GM12878 (cell line): Measurements from ENCODE around the gene RBPJL. TPM values are rescaled to one million over a fixed set of nuclear protein-coding genes. Genes with fewer than 3 reads are reported as not detected.

Experiments
- ATAC-seq: fragments of 200-7000 bp; cut with Tn5 transposase; 3 replicates; pipeline ENCODE4 v1.9.1; 2020; ENCODE audit warnings: mild to moderate bottlenecking, moderate library complexity
- BruUV-seq: library from RNA; stranded (reverse); fragments of 400-500 nt; replicated peaks from 2 replicates; lab custom pipeline; 2021; lab: Mats Ljungman, UMichigan
- CTCF ChIA-PET: fragments of 300-600 bp; sonication (Branson Sonifier 250); formaldehyde crosslinking; extraction: SDS; loops from one replicate; lab custom pipeline; 2021; ENCODE audit warnings: inconsistent platforms; lab: Yijun Ruan, JAX
- POLR2A ChIA-PET: fragments of 350-600 bp; formaldehyde crosslinking; extraction: SDS; loops from one replicate; lab custom pipeline; 2021; ENCODE audit warnings: inconsistent platforms; lab: Charles Lee
- RAD21 ChIA-PET: fragments of 300-600 bp; sonication (Branson Sonifier 250); formaldehyde crosslinking; loops from one replicate; lab custom pipeline; 2023; ENCODE audit warnings: antibody characterized with exemption; ENCODE audit not compliant: unreplicated experiment; lab: Charles Lee
- SMC1A ChIA-PET: fragments of 300-600 bp; sonication (Branson Sonifier 250); formaldehyde crosslinking; loops from one replicate; lab custom pipeline; 2023; ENCODE audit not compliant: unreplicated experiment, uncharacterized antibody; lab: Charles Lee
- DNase-seq: peaks from one replicate; pipeline ENCODE4 v3.0.0-alpha.2; 2011; ENCODE audit warnings: low read depth, low spot score
- FAIRE-seq: peaks from 3 replicates; lab custom pipeline; 2011; peaks lifted over from hg19 to GRCh38; lab: Jason Lieb, UNC
- H2AFZ ChIP-seq: 2 replicates; pipeline ENCODE4 v1.6.0; 2011; ENCODE audit warnings: low read depth, low read length, control low read depth; ENCODE audit not compliant: control insufficient read depth
- H3K27ac ChIP-seq: 2 replicates; pipeline ENCODE4 v1.5.1; 2011; ENCODE audit warnings: control low read depth; ENCODE audit not compliant: control insufficient read depth, insufficient read depth
- H3K27me3 ChIP-seq, 2 experiments: replicated peaks in 1 of 2; 2 replicates each; pipeline versions ENCODE4 v1.6.0 to v1.6.1; 2011; ENCODE audit warnings: low read length in 1 of 2; ENCODE audit not compliant: control insufficient read depth in 2 of 2, insufficient read depth in 2 of 2
- H3K36me3 ChIP-seq, 2 experiments: 2 replicates each; pipeline ENCODE4 v1.5.1; 2011; ENCODE audit warnings: low read length in 1 of 2; ENCODE audit not compliant: control insufficient read depth in 2 of 2, insufficient read depth in 2 of 2
- H3K4me1 ChIP-seq: 2 replicates; pipeline ENCODE4 v1.6.1; 2011; ENCODE audit warnings: mild to moderate bottlenecking, low read length, moderate library complexity, mixed read lengths; ENCODE audit not compliant: control insufficient read depth, insufficient read depth
- H3K4me2 ChIP-seq: 2 replicates; pipeline ENCODE4 v1.6.0; 2011; ENCODE audit warnings: control low read depth; ENCODE audit not compliant: control insufficient read depth, insufficient read depth
- H3K4me3 ChIP-seq: fragments of 200-600 bp; sonication (generic); 2 replicates; pipeline ENCODE4 v1.5.1; 2016
- H3K79me2 ChIP-seq: 2 replicates; pipeline ENCODE4 v1.6.0; 2011; ENCODE audit warnings: low read length; ENCODE audit not compliant: control insufficient read depth, insufficient read depth
- H3K9ac ChIP-seq: 2 replicates; pipeline ENCODE4 v1.8.0; 2011; ENCODE audit warnings: low read length, control low read depth, mixed read lengths; ENCODE audit not compliant: control insufficient read depth, insufficient read depth
- H3K9me3 ChIP-seq: replicated peaks from 3 replicates; pipeline ENCODE4 v1.5.1; 2011; ENCODE audit warnings: mild to moderate bottlenecking, low read length; ENCODE audit not compliant: control insufficient read depth, insufficient read depth
- H4K20me1 ChIP-seq: 2 replicates; pipeline ENCODE4 v1.6.0; 2011; ENCODE audit not compliant: control insufficient read depth, insufficient read depth
- ASH2L ChIP-seq: fragments of 300-600, 200-600 bp; sonication (generic); IDR thresholded peaks from 2 replicates; pipeline ENCODE4 v1.6.1; 2017; ENCODE audit warnings: low read depth, mild to moderate bottlenecking, borderline replicate concordance
- ATF7 ChIP-seq: fragments of 450-650 bp; IDR thresholded peaks from 2 replicates; pipeline ENCODE4 v1.6.1; 2016; ENCODE audit warnings: low read depth, mild to moderate bottlenecking
- CBX5 ChIP-seq: sonication (generic); IDR thresholded peaks from 2 replicates; pipeline ENCODE4 v1.6.1; 2016; ENCODE audit warnings: low read depth, moderate library complexity, mild to moderate bottlenecking, inconsistent platforms
- HDAC2 ChIP-seq: fragments of 200-600 bp; sonication (generic); IDR thresholded peaks from 2 replicates; pipeline ENCODE4 v1.6.1; 2017
- JUNB ChIP-seq: IDR thresholded peaks from 2 replicates; pipeline ENCODE4 v1.6.1; 2016; ENCODE audit warnings: antibody characterized with exemption, mild to moderate bottlenecking
- MYB ChIP-seq: fragments of 150-350 bp; IDR thresholded peaks from 2 replicates; pipeline ENCODE4 v1.6.1; 2014; ENCODE audit warnings: mild to moderate bottlenecking, low read depth, low read length, borderline replicate concordance
- NRF1 ChIP-seq: conservative IDR thresholded peaks from 2 replicates; pipeline ENCODE4 v1.6.1; 2011; ENCODE audit warnings: mild to moderate bottlenecking, low read depth, low read length, improper control_type of control experiment
- RAD21 ChIP-seq: IDR thresholded peaks from 2 replicates; pipeline ENCODE4 v1.6.1; 2011; ENCODE audit warnings: mild to moderate bottlenecking, low read depth, low read length, moderate library complexity; ENCODE audit not compliant: insufficient read depth
- RBBP5 ChIP-seq: fragments of 200-600 bp; sonication (generic); conservative IDR thresholded peaks from 2 replicates; pipeline ENCODE4 v1.6.1; 2016
- STAT1 ChIP-seq: fragments of 450-650 bp; conservative IDR thresholded peaks from 2 replicates; pipeline ENCODE4 v1.6.1; 2014; ENCODE audit warnings: antibody characterized with exemption, mild to moderate bottlenecking
- STAT3 ChIP-seq: IDR thresholded peaks from 2 replicates; pipeline ENCODE4 v1.6.1; 2011; ENCODE audit warnings: low read depth, low read length, improper control_type of control experiment
- TBL1XR1 ChIP-seq: IDR thresholded peaks from 2 replicates; pipeline ENCODE4 v1.6.1; 2012; ENCODE audit warnings: low read depth, low read length, improper control_type of control experiment
- ZNF622 ChIP-seq: fragments of 450-650 bp; IDR thresholded peaks from 2 replicates; pipeline ENCODE4 v1.6.1; 2017; ENCODE audit warnings: mild to moderate bottlenecking, inconsistent platforms
- WGBS: methylation state at CpG from one replicate; pipeline ENCODE4 v1.1.6; 2016; ENCODE audit warnings: low lambda C conversion rate; ENCODE audit not compliant: insufficient replicate concordance, insufficient coverage; ENCODE audit errors: missing lambda C conversion rate; 5-methylcytosine and 5-hydroxymethylcytosine counted together
- in situ Hi-C: fragments of 300-500 bp; cut with MboI; formaldehyde crosslinking; loops from 9 replicates; pipeline ENCODE4 v1.14.3; 2018; ENCODE audit warnings: mixed read lengths
- intact Hi-C: fragments of 100-400 bp; cut with micrococcal nuclease; formaldehyde crosslinking; loops from one replicate; pipeline ENCODE4 v1.14.2; 2022; ENCODE audit not compliant: unreplicated experiment
- polyA plus RNA-seq, 11 experiments: library from polyadenylated mRNA; depleted of rRNA in 4 of 11; unstranded in 6 of 11; stranded (reverse) in 5 of 11; fragments of >200 nt; fragmentation: Nextera tagmentation in 4 of 11; fragmentation: Illumina TruSeq in 1 of 11; extraction: Ambion mirVana in 4 of 11; extraction: Trizol in 1 of 11; gene quantifications; 1 replicate in 1 of 11; 2 replicates in 10 of 11; pipeline versions ENCODE4 v1.2.1 to v1.2.3, GENCODE V29; 2011 to 2016; ENCODE audit warnings: inconsistent platforms in 2 of 11, missing spikeins in 2 of 11, low read depth in 1 of 11
- total RNA-seq, 4 experiments: library from RNA; depleted of rRNA in 3 of 4; stranded (reverse); fragments of >200 nt in 3 of 4; fragmentation: Illumina TruSeq in 1 of 4; extraction: Trizol in 1 of 4; gene quantifications; 2 replicates each; pipeline versions ENCODE4 v1.2.1 to v1.2.3, GENCODE V29; 2013 to 2021
- TF ChIP-seq, protein P1 (sequence below): IDR thresholded peaks from 2 replicates; pipeline ENCODE4 v1.6.1; 2011; ENCODE audit warnings: borderline replicate concordance, low read depth, mild to moderate bottlenecking, moderate library complexity, low read length; ENCODE audit not compliant: insufficient read depth, poor library complexity, severe bottlenecking
- TF ChIP-seq, protein P2 (sequence below): IDR thresholded peaks from 2 replicates; pipeline ENCODE4 v1.6.1; 2011; ENCODE audit warnings: low read depth, low read length, improper control_type of control experiment, borderline replicate concordance
- TF ChIP-seq, protein P3 (sequence below): IDR thresholded peaks from 2 replicates; pipeline ENCODE4 v1.6.1; 2012; ENCODE audit warnings: improper control_type of control experiment, low read depth, low read length; ENCODE audit not compliant: insufficient replicate concordance

The RBPJL gene
- total and polyA plus RNA-seq, 10 of the 15 experiments (the other 5 are each of a cell fraction or from before 2014, with no cell fraction given): 0.18 TPM; not detected in 9

DNA sequence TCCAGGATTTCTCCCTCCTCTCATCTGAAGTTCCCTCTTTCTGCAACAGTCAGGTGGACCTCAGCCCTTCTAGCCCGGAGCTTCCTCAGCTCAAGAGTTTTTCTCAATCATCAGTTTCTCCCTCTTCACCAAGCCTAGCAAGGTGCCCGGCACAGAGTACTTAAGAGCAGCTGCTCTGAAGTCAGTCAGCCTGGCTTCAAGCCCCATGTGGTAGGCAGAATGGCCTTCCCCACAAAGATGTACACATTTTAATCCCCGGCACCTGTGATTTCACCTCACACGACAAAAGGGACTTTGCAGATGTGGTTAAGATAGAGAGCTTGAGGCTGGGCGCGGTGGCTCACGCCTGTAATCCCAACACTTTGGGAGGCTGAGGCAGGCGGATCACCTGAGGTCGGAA, 15.1 kb upstream of the RBPJL start (continued):
- TF ChIP-seq, protein P1, sequence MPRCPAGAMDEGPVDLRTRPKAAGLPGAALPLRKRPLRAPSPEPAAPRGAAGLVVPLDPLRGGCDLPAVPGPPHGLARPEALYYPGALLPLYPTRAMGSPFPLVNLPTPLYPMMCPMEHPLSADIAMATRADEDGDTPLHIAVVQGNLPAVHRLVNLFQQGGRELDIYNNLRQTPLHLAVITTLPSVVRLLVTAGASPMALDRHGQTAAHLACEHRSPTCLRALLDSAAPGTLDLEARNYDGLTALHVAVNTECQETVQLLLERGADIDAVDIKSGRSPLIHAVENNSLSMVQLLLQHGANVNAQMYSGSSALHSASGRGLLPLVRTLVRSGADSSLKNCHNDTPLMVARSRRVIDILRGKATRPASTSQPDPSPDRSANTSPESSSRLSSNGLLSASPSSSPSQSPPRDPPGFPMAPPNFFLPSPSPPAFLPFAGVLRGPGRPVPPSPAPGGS: no peak
- TF ChIP-seq RAD21: no peak
- TF ChIP-seq STAT1: no peak

DNA sequence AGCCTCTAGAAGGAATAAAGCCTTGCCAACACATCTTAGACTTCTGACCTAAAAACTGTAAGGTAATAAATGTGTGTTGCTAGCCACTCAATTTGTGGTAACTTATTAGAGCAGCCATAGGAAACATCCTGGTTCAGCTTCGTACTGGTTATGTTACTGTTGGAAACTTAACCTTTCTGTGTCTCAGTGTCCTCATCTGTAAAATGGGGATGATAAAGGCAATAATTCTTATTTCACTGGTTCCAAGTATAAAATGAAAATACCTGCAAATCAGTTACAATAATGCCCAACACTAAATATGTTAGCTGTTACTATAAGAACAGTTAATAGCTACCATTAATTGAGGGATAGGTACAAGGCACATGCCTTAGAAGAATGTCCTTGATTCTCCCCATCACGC, 14.3 kb upstream of the RBPJL start:
- Histone ChIP-seq H3K4me2 (no peak overlapping the region), H3K27me3 (peaks cover 6 to 7% of the 10 kb centered on the region in 2 experiments; a peak in 3 of 4 replicates), H3K27ac (no peak overlapping the region), H3K36me3 (no peaks in the 10 kb centered on the region), H3K9me3 (no peaks in the 10 kb centered on the region; the same call in 2 of the 3 replicates), H2AFZ (no peak overlapping the region), H3K4me3 (no peak overlapping the region), H4K20me1 (no peaks in the 10 kb centered on the region), H3K79me2 (no peaks in the 10 kb centered on the region), H3K4me1 (no peaks in the 10 kb centered on the region), H3K9ac (no peak overlapping the region)
- CTCF ChIA-PET: interaction anchor here (0.7 to 6.3 kb wide), 21 partner anchors 10 to 479 kb away, joined by 3 to 53 read pairs (median 5); partner anchors contain the start of genes SYS1 and WFDC12
- intact Hi-C loops: loop anchor here (5.0 kb wide), 4 partner anchors 155 to 255 kb away; no protein-coding TSS in a partner anchor
- RAD21 ChIA-PET: interaction anchor here (1.0 to 1.3 kb wide), 2 partner anchors 248 to 479 kb away, joined by 3 read pairs; no protein-coding TSS in a partner anchor
- in situ Hi-C loops: no loop called here
- no peak for FAIRE-seq
- POLR2A ChIA-PET: interaction anchor here (0.6 kb wide), 1 partner anchor 20 kb away, joined by 4 read pairs; no protein-coding TSS in a partner anchor
- BruUV-seq: no TSS peak
- SMC1A ChIA-PET: interaction anchor here (0.6 to 2.9 kb wide), 9 partner anchors 8 to 623 kb away, joined by 3 to 14 read pairs (median 4); no protein-coding TSS in a partner anchor
- no peak for ATAC-seq
- DNase-seq: no peak
- WGBS: 16% methylated on average over 2 of the region's 2 CpGs
- TF ChIP-seq, protein P2, sequence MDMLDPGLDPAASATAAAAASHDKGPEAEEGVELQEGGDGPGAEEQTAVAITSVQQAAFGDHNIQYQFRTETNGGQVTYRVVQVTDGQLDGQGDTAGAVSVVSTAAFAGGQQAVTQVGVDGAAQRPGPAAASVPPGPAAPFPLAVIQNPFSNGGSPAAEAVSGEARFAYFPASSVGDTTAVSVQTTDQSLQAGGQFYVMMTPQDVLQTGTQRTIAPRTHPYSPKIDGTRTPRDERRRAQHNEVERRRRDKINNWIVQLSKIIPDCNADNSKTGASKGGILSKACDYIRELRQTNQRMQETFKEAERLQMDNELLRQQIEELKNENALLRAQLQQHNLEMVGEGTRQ: no peak
- TF ChIP-seq CBX5: no peak
- TF ChIP-seq JUNB: no peak
- TF ChIP-seq ZNF622: no peak
- TF ChIP-seq ASH2L: no peak
- TF ChIP-seq ATF7: no peak
- TF ChIP-seq STAT3: no peak
- no peak for TF ChIP-seq NRF1
- TF ChIP-seq, protein P3, sequence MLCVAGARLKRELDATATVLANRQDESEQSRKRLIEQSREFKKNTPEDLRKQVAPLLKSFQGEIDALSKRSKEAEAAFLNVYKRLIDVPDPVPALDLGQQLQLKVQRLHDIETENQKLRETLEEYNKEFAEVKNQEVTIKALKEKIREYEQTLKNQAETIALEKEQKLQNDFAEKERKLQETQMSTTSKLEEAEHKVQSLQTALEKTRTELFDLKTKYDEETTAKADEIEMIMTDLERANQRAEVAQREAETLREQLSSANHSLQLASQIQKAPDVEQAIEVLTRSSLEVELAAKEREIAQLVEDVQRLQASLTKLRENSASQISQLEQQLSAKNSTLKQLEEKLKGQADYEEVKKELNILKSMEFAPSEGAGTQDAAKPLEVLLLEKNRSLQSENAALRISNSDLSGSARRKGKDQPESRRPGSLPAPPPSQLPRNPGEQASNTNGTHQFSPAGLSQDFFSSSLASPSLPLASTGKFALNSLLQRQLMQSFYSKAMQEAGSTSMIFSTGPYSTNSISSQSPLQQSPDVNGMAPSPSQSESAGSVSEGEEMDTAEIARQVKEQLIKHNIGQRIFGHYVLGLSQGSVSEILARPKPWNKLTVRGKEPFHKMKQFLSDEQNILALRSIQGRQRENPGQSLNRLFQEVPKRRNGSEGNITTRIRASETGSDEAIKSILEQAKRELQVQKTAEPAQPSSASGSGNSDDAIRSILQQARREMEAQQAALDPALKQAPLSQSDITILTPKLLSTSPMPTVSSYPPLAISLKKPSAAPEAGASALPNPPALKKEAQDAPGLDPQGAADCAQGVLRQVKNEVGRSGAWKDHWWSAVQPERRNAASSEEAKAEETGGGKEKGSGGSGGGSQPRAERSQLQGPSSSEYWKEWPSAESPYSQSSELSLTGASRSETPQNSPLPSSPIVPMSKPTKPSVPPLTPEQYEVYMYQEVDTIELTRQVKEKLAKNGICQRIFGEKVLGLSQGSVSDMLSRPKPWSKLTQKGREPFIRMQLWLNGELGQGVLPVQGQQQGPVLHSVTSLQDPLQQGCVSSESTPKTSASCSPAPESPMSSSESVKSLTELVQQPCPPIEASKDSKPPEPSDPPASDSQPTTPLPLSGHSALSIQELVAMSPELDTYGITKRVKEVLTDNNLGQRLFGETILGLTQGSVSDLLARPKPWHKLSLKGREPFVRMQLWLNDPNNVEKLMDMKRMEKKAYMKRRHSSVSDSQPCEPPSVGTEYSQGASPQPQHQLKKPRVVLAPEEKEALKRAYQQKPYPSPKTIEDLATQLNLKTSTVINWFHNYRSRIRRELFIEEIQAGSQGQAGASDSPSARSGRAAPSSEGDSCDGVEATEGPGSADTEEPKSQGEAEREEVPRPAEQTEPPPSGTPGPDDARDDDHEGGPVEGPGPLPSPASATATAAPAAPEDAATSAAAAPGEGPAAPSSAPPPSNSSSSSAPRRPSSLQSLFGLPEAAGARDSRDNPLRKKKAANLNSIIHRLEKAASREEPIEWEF: no peak
- TF ChIP-seq RBBP5: no peak
- TF ChIP-seq TBL1XR1: no peak
- no peak for TF ChIP-seq HDAC2
- no peak for TF ChIP-seq MYB
